HepG2 (cell line): ENCODE results near the gene KIAA1328. TPM values are rescaled to one million over a fixed set of nuclear protein-coding genes. Genes with fewer than 3 reads are reported as not detected.

Source experiments
- ATAD3A ChIP-seq: sonication (generic); formaldehyde crosslinking; IDR thresholded peaks from 2 replicates; pipeline ENCODE4 v1.4.0; 2020; ENCODE audit warnings: missing genetic modification reagents
- FOSL2 ChIP-seq: sonication (generic); formaldehyde crosslinking; IDR thresholded peaks from 2 replicates; pipeline ENCODE4 v1.4.0; 2020; ENCODE audit warnings: missing genetic modification reagents
- WIZ ChIP-seq: sonication (generic); formaldehyde crosslinking; IDR thresholded peaks from 2 replicates; pipeline ENCODE4 v1.5.1; 2020; ENCODE audit warnings: mild to moderate bottlenecking, missing genetic modification reagents
- YY1 ChIP-seq: IDR thresholded peaks from 2 replicates; pipeline ENCODE4 v1.6.1; 2011; ENCODE audit warnings: low read length, low read depth, moderate library complexity, mild to moderate bottlenecking; ENCODE audit not compliant: insufficient read depth, insufficient replicate concordance
- ZBTB3 ChIP-seq: sonication (generic); formaldehyde crosslinking; IDR thresholded peaks from 2 replicates; pipeline ENCODE4 v1.4.0; 2020; ENCODE audit warnings: low read depth, mild to moderate bottlenecking, moderate library complexity, missing genetic modification reagents, borderline replicate concordance
- ZMYM4 ChIP-seq: sonication (generic); formaldehyde crosslinking; IDR thresholded peaks from 2 replicates; pipeline ENCODE4 v1.8.1; 2023; ENCODE audit warnings: mild to moderate bottlenecking, missing genetic modification reagents
- ZNF225 ChIP-seq: sonication (generic); formaldehyde crosslinking; IDR thresholded peaks from 2 replicates; pipeline ENCODE4 v1.4.0; 2020; ENCODE audit warnings: mild to moderate bottlenecking, missing genetic modification reagents
- ZNF292 ChIP-seq: sonication (generic); formaldehyde crosslinking; IDR thresholded peaks from 2 replicates; pipeline ENCODE4 v1.8.1; 2022; ENCODE audit warnings: mild to moderate bottlenecking, low read depth, missing genetic modification reagents, borderline replicate concordance
- ZNF501 ChIP-seq: sonication (generic); formaldehyde crosslinking; IDR thresholded peaks from 2 replicates; pipeline ENCODE4 v1.5.1; 2020; ENCODE audit warnings: mild to moderate bottlenecking, moderate library complexity, missing genetic modification reagents
- ZNF546 ChIP-seq: sonication (generic); formaldehyde crosslinking; conservative IDR thresholded peaks from 2 replicates; pipeline ENCODE4 v1.8.1; 2023; ENCODE audit warnings: mild to moderate bottlenecking, missing genetic modification reagents
- ZNF564 ChIP-seq: sonication (generic); formaldehyde crosslinking; IDR thresholded peaks from 2 replicates; pipeline ENCODE4 v1.8.1; 2023; ENCODE audit warnings: mild to moderate bottlenecking, missing genetic modification reagents
- polyA plus RNA-seq, 8 experiments: library from polyadenylated mRNA; depleted of rRNA in 3 of 8; stranded (reverse) in 7 of 8; unstranded in 1 of 8; fragments of >200 nt; fragmentation: Illumina TruSeq in 4 of 8; extraction: Trizol in 4 of 8; gene quantifications; 2 replicates each; pipeline versions ENCODE4 v1.2.1 to v1.2.3, GENCODE V29; 2011 to 2016; ENCODE audit warnings: low read depth in 4 of 8, missing spikeins in 1 of 8, mixed read lengths in 1 of 8; ENCODE audit not compliant: insufficient read depth in 1 of 8
- total RNA-seq, 5 experiments: library from RNA; depleted of rRNA; stranded (reverse); fragments of >200 nt; fragmentation: Illumina TruSeq; extraction: Trizol; gene quantifications; 2 replicates each; pipeline ENCODE4 v1.2.3, GENCODE V29; 2016; ENCODE audit warnings: low read depth in 1 of 5
- TF ChIP-seq, protein P1 (sequence below): sonication (generic); formaldehyde crosslinking; IDR thresholded peaks from 2 replicates; pipeline ENCODE4 v1.5.0; 2020; ENCODE audit warnings: missing genetic modification reagents
- TF ChIP-seq, protein P2 (sequence below): sonication (generic); formaldehyde crosslinking; IDR thresholded peaks from 2 replicates; pipeline ENCODE4 v1.4.0; 2020; ENCODE audit warnings: mild to moderate bottlenecking, low read depth, missing genetic modification reagents
- TF ChIP-seq, protein P3 (sequence below): sonication (generic); formaldehyde crosslinking; IDR thresholded peaks from 2 replicates; pipeline ENCODE4 v1.4.0; 2020; ENCODE audit warnings: low read depth, missing genetic modification reagents
- TF ChIP-seq, protein P4 (sequence below): sonication (generic); formaldehyde crosslinking; IDR thresholded peaks from 2 replicates; pipeline ENCODE4 v1.4.0; 2020; ENCODE audit warnings: missing genetic modification reagents
- TF ChIP-seq, protein P5 (sequence below): sonication (generic); formaldehyde crosslinking; IDR thresholded peaks from 2 replicates; pipeline ENCODE4 v1.5.0; 2020; ENCODE audit warnings: missing genetic modification reagents
- TF ChIP-seq, protein P6 (sequence below): sonication (generic); formaldehyde crosslinking; IDR thresholded peaks from 2 replicates; pipeline ENCODE4 v1.4.0; 2020; ENCODE audit warnings: missing genetic modification reagents

The KIAA1328 gene
- total and polyA plus RNA-seq, 2 of the 13 experiments (the other 11 are each of a cell fraction or from before 2014, with no cell fraction given): 4.1 to 6.0 TPM

DNA sequence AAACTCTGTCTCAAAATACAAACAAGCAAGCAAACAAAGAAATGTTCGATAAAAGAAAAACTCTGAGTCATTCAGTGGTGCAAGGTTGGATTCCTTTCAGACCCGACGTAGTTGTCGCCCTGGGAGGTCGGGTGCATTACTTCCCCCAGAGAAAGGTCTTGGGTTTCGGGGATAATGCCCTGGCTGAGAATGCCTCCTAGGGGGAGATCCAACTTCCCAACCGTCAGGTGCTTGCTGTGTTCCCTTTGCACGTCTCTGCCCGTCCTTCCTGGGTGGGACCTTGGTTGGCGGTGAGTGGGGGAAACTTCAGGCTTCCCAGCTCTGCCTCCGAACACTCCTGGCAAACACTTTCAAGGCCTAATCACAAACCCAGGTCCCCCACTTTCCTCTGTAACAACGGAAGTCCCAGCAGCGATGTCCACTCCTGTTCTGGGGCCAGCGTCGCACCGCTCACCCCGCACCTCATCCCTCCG lies 734 bp upstream of the KIAA1328 start (continued):
- TF ChIP-seq, protein P1, sequence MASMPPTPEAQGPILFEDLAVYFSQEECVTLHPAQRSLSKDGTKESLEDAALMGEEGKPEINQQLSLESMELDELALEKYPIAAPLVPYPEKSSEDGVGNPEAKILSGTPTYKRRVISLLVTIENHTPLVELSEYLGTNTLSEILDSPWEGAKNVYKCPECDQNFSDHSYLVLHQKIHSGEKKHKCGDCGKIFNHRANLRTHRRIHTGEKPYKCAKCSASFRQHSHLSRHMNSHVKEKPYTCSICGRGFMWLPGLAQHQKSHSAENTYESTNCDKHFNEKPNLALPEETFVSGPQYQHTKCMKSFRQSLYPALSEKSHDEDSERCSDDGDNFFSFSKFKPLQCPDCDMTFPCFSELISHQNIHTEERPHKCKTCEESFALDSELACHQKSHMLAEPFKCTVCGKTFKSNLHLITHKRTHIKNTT: no peak
- 0 out of 2 replicates have a peak, but pooled peaks have one; percentile 25 for TF ChIP-seq FOSL2 (CRISPR knock-in tag)
- no peak for TF ChIP-seq ZNF225 (CRISPR knock-in tag)
- TF ChIP-seq ATAD3A (CRISPR knock-in tag): no peak
- TF ChIP-seq ZNF292 (CRISPR knock-in tag): 0 out of 2 replicates have a peak, but pooled peaks have one; percentile 7
- TF ChIP-seq ZMYM4 (CRISPR knock-in tag): no peak
- TF ChIP-seq, protein P2, sequence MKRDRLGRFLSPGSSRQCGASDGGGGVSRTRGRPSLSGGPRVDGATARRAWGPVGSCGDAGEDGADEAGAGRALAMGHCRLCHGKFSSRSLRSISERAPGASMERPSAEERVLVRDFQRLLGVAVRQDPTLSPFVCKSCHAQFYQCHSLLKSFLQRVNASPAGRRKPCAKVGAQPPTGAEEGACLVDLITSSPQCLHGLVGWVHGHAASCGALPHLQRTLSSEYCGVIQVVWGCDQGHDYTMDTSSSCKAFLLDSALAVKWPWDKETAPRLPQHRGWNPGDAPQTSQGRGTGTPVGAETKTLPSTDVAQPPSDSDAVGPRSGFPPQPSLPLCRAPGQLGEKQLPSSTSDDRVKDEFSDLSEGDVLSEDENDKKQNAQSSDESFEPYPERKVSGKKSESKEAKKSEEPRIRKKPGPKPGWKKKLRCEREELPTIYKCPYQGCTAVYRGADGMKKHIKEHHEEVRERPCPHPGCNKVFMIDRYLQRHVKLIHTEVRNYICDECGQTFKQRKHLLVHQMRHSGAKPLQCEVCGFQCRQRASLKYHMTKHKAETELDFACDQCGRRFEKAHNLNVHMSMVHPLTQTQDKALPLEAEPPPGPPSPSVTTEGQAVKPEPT: 0 out of 2 replicates have a peak, but pooled peaks have one; percentile 20
- TF ChIP-seq ZNF546 (CRISPR knock-in tag): no peak
- TF ChIP-seq YY1: no peak
- no peak for TF ChIP-seq WIZ (CRISPR knock-in tag)
- TF ChIP-seq, protein P3, sequence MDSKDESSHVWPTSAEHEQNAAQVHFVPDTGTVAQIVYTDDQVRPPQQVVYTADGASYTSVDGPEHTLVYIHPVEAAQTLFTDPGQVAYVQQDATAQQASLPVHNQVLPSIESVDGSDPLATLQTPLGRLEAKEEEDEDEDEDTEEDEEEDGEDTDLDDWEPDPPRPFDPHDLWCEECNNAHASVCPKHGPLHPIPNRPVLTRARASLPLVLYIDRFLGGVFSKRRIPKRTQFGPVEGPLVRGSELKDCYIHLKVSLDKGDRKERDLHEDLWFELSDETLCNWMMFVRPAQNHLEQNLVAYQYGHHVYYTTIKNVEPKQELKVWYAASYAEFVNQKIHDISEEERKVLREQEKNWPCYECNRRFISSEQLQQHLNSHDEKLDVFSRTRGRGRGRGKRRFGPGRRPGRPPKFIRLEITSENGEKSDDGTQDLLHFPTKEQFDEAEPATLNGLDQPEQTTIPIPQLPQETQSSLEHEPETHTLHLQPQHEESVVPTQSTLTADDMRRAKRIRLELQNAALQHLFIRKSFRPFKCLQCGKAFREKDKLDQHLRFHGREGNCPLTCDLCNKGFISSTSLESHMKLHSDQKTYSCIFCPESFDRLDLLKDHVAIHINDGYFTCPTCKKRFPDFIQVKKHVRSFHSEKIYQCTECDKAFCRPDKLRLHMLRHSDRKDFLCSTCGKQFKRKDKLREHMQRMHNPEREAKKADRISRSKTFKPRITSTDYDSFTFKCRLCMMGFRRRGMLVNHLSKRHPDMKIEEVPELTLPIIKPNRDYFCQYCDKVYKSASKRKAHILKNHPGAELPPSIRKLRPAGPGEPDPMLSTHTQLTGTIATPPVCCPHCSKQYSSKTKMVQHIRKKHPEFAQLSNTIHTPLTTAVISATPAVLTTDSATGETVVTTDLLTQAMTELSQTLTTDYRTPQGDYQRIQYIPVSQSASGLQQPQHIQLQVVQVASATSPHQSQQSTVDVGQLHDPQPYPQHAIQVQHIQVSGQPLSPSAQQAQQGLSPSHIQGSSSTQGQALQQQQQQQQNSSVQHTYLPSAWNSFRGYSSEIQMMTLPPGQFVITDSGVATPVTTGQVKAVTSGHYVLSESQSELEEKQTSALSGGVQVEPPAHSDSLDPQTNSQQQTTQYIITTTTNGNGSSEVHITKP (CRISPR knock-in tag): no peak; the same call in 1 of the 2 replicates
- TF ChIP-seq, protein P4, sequence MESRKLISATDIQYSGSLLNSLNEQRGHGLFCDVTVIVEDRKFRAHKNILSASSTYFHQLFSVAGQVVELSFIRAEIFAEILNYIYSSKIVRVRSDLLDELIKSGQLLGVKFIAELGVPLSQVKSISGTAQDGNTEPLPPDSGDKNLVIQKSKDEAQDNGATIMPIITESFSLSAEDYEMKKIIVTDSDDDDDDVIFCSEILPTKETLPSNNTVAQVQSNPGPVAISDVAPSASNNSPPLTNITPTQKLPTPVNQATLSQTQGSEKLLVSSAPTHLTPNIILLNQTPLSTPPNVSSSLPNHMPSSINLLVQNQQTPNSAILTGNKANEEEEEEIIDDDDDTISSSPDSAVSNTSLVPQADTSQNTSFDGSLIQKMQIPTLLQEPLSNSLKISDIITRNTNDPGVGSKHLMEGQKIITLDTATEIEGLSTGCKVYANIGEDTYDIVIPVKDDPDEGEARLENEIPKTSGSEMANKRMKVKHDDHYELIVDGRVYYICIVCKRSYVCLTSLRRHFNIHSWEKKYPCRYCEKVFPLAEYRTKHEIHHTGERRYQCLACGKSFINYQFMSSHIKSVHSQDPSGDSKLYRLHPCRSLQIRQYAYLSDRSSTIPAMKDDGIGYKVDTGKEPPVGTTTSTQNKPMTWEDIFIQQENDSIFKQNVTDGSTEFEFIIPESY (CRISPR knock-in tag): no peak
- TF ChIP-seq, protein P5, sequence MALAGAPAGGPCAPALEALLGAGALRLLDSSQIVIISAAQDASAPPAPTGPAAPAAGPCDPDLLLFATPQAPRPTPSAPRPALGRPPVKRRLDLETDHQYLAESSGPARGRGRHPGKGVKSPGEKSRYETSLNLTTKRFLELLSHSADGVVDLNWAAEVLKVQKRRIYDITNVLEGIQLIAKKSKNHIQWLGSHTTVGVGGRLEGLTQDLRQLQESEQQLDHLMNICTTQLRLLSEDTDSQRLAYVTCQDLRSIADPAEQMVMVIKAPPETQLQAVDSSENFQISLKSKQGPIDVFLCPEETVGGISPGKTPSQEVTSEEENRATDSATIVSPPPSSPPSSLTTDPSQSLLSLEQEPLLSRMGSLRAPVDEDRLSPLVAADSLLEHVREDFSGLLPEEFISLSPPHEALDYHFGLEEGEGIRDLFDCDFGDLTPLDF: no peak
- peak; percentile 7; the same call in 1 of the 2 replicates for TF ChIP-seq ZNF501 (CRISPR knock-in tag)
- TF ChIP-seq ZNF564 (CRISPR knock-in tag): no peak
- 0 out of 2 replicates have a peak, but pooled peaks have one; percentile 61 for TF ChIP-seq ZBTB3 (CRISPR knock-in tag)
- TF ChIP-seq, protein P6, sequence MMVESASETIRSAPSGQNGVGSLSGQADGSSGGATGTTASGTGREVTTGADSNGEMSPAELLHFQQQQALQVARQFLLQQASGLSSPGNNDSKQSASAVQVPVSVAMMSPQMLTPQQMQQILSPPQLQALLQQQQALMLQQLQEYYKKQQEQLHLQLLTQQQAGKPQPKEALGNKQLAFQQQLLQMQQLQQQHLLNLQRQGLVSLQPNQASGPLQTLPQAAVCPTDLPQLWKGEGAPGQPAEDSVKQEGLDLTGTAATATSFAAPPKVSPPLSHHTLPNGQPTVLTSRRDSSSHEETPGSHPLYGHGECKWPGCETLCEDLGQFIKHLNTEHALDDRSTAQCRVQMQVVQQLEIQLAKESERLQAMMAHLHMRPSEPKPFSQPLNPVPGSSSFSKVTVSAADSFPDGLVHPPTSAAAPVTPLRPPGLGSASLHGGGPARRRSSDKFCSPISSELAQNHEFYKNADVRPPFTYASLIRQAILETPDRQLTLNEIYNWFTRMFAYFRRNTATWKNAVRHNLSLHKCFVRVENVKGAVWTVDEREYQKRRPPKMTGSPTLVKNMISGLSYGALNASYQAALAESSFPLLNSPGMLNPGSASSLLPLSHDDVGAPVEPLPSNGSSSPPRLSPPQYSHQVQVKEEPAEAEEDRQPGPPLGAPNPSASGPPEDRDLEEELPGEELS: no peak
